Skeletal muscle tissue (tissue), 4 donors: ENCODE measurements around the gene GNAI2. TPM values are rescaled to one million over a fixed set of nuclear protein-coding genes. Genes with fewer than 3 reads are reported as not detected.

ENCODE experiments used
- H3K27ac ChIP-seq: one replicate; pipeline ENCODE4 v1.7.0; 2013; ENCODE audit warnings: mild to moderate bottlenecking, low read depth, low read length, inconsistent platforms
- H3K27me3 ChIP-seq, 3 donors: one replicate each; pipeline ENCODE4 v1.7.0; 2013; ENCODE audit warnings: low read length in 3 of 3; ENCODE audit not compliant: control insufficient read depth in 3 of 3, insufficient read depth in 3 of 3
- H3K36me3 ChIP-seq, 3 donors: one replicate each; pipeline ENCODE4 v1.7.0; 2013; ENCODE audit warnings: low read length in 3 of 3; ENCODE audit not compliant: control insufficient read depth in 3 of 3, insufficient read depth in 3 of 3
- H3K4me1 ChIP-seq, 3 donors: one replicate each; pipeline ENCODE4 v1.7.0; 2013; ENCODE audit warnings: low read length in 3 of 3, mild to moderate bottlenecking in 3 of 3; ENCODE audit not compliant: control insufficient read depth in 3 of 3, insufficient read depth in 3 of 3
- H3K4me3 ChIP-seq, 3 donors: one replicate each; pipeline ENCODE4 v1.7.0; 2013; ENCODE audit warnings: low read length in 3 of 3
- H3K9ac ChIP-seq, 3 donors: one replicate each; pipeline ENCODE4 v1.7.0; 2013; ENCODE audit warnings: low read length in 3 of 3, mild to moderate bottlenecking in 3 of 3, moderate library complexity in 2 of 3, low read depth in 1 of 3
- H3K9me3 ChIP-seq, 3 donors: one replicate each; pipeline ENCODE4 v1.7.0; 2013; ENCODE audit warnings: low read length in 3 of 3; ENCODE audit not compliant: control insufficient read depth in 3 of 3
- total RNA-seq: library from RNA; depleted of rRNA; stranded (reverse); fragments of >200 nt; gene quantifications from one replicate; pipeline ENCODE4 v1.2.3, GENCODE V29; 2014
- donor health status: Osteomylitis.

The GNAI2 gene
- total RNA-seq, 1 donor from 2014 or later, result 78.8 TPM

DNA sequence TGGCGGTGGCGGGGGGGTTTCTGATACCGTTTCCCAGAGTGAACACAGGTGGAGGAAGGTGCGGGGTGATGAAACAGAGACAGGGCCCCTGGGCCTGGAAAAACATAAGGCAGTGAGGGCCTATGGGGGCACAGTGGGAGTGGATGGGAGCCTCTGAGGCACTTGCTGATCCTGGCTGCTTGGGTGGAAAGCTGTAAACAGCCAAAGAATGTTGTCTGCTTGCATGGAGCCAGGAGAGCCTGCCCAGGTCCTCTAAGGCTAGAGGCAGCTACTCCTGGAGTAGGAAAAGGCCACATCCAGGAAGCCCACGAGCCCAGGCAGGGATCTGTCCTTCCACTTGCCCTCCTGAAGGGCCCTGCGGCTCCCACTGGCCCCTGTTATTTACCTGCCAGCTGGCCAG, 30.0 kb downstream of the GNAI2 start:
- Histone ChIP-seq H3K27me3 (no peaks in the 10 kb centered on the region), H3K9me3 (no peaks in the 10 kb centered on the region), H3K4me1 (peaks cover 74 to 76% (median 75%) of the 10 kb centered on the region in 3 donors), H3K36me3 (no peaks in the 10 kb centered on the region), H3K4me3 (peak overlapping the region in 2 of 3 donors; percentile 75 to 87), H3K9ac (peak overlapping the region in 1 of 3 donors; percentile 90), H3K27ac (peak overlapping the region; percentile 79)

- Histone ChIP-seq H3K9ac (peak overlapping the region; percentile 83 to 90 (median 86)), H3K4me1 (peaks cover 67 to 74% (median 67%) of the 10 kb centered on the region in 3 donors), H3K36me3 (no peaks in the 10 kb centered on the region), H3K27me3 (no peaks in the 10 kb centered on the region), H3K9me3 (no peaks in the 10 kb centered on the region), H3K27ac (peak overlapping the region; percentile 79), H3K4me3 (peak overlapping the region; percentile 75 to 87 (median 76))
Measured at GRCh38 chr3:50266836-50267235, 30.8 kb downstream of the GNAI2 start.

DNA sequence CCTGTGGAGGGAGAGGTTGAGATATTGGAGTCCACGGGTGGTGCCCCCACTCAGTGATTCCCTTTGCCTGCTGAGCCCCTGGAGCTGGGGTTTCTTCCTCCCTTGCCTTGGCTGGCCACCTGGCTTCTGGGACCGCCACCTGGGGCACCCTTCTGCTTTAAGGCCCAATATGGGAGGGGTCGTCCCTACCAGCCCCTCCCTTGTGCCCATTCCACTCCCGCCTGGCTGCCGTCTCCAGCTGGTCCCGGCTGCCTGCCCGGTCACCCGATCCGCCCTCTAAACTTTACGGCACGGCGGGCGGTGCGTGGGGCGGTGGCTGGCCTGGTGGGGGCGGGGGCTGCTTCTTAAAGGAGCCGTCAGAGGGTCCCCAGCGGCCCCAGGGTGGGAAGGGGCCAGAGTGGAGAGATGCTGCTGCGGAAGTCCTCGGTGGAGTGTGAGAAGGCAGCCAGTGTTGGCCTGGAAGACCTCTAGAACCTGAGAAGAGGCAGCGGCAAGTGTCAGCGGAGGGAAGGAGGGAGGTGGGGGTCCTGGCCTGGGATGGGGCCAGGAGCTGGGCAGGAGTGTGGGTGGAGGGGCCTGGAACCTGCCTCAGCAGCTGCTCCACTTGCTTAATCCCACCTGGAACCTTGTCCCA, 31.4 kb downstream of the GNAI2 start:
- no peaks in the 10 kb centered on the region for H3K27me3 ChIP-seq
- peak overlapping the region; percentile 75 to 87 (median 76) for H3K4me3 ChIP-seq
- no peaks in the 10 kb centered on the region for H3K36me3 ChIP-seq
- peak overlapping the region; percentile 83 to 90 (median 86) for H3K9ac ChIP-seq
- no peaks in the 10 kb centered on the region for H3K9me3 ChIP-seq
- peaks cover 67 to 74% (median 67%) of the 10 kb centered on the region in 3 donors for H3K4me1 ChIP-seq
- peak overlapping the region; percentile 79 for H3K27ac ChIP-seq

DNA sequence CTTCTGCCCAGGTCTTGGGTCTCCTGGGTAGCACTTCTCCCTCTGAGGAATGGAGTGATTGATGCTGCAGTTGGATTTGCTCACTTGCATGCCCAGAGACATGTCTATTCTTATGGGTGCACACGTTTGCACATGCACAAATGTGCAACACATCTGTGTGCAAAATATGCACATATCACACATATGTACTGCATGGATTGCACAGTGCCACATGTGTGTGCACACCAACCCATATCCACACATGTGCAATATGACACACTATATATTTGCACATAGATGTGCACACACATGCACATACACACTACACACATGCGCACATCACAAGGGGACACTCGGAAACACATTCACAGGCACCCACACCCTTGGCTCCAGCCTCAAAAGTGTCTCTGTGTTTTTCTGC, 32.3 kb downstream of the GNAI2 start:
- Histone ChIP-seq H3K9ac (peak overlapping the region; percentile 83 to 90 (median 86)), H3K27ac (peak overlapping the region; percentile 69), H3K4me3 (peak overlapping the region; percentile 74 to 87 (median 76)), H3K36me3 (no peaks in the 10 kb centered on the region), H3K27me3 (no peaks in the 10 kb centered on the region), H3K9me3 (no peaks in the 10 kb centered on the region), H3K4me1 (peaks cover 66 to 78% (median 71%) of the 10 kb centered on the region in 3 donors)

GRCh38 chr3:50268703-50269451, 32.9 kb downstream of the GNAI2 start, which contains the start of gene SEMA3B:
SEMA3B (plus strand) TSS chr3:50269147; CDS start chr3:50269241, 94 bp downstream.
- peak within 1 kb of the TSS; percentile 79 for H3K27ac ChIP-seq
- peak within 1 kb of the TSS; percentile 74 to 87 (median 76) for H3K4me3 ChIP-seq
- no peaks in the 10 kb centered on the region for H3K27me3 ChIP-seq
- H3K36me3 ChIP-seq, result no peaks in the 10 kb centered on the region
- peaks cover 68 to 82% (median 70%) of the 10 kb centered on the region in 3 donors for H3K4me1 ChIP-seq
- no peaks in the 10 kb centered on the region for H3K9me3 ChIP-seq
- peak within 1 kb of the TSS; percentile 83 to 90 (median 86) for H3K9ac ChIP-seq

DNA sequence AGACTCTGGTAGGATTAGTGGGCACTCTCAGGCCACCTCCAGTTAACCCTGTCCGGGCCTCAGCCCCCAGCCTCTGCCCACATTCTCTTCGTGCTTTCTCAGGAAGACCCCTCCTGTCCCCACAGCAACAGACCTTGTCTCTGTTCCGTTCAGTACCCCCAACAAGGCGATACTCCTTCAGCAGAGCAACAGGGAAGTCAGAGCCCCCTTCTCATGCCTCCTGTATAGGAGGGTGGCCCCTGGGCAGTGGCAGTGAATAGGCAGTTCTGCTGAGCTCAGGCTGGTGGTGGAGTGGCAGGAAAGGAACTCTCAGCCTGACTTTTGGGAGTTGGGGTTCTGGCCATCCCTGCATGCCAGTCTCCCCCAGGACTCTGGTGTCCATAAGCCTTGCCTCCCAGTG, 33.5 kb downstream of the GNAI2 start:
- Histone ChIP-seq H3K9me3 (no peaks in the 10 kb centered on the region), H3K27me3 (peaks cover 0 to 1% (median 0%) of the 10 kb centered on the region in 3 donors), H3K4me1 (peaks cover 66 to 80% (median 69%) of the 10 kb centered on the region in 3 donors), H3K9ac (peak overlapping the region; percentile 64 to 90 (median 70)), H3K27ac (peak overlapping the region; percentile 69), H3K36me3 (no peaks in the 10 kb centered on the region), H3K4me3 (peak overlapping the region; percentile 24 to 76 (median 64))

GRCh38 chr3:50269977-50270413, 34.0 kb downstream of the GNAI2 start:
- Histone ChIP-seq H3K9ac (peak overlapping the region; percentile 21 to 90 (median 64)), H3K9me3 (no peaks in the 10 kb centered on the region), H3K36me3 (no peaks in the 10 kb centered on the region), H3K4me3 (peak overlapping the region in 2 of 3 donors; percentile 64 to 76), H3K27ac (no peak overlapping the region), H3K27me3 (peaks cover 0 to 3% (median 0%) of the 10 kb centered on the region in 3 donors), H3K4me1 (peaks cover 62 to 77% (median 68%) of the 10 kb centered on the region in 3 donors)

- no peak overlapping the region for H3K27ac ChIP-seq
- peak overlapping the region in 1 of 3 donors; percentile 90 for H3K9ac ChIP-seq
- no peaks in the 10 kb centered on the region for H3K9me3 ChIP-seq
- H3K4me1 ChIP-seq, result peaks cover 56 to 71% (median 61%) of the 10 kb centered on the region in 3 donors
- H3K4me3 ChIP-seq, result peak overlapping the region in 1 of 3 donors; percentile 76
- H3K27me3 ChIP-seq, result peaks cover 0 to 3% (median 0%) of the 10 kb centered on the region in 3 donors
- no peaks in the 10 kb centered on the region for H3K36me3 ChIP-seq
Measured at GRCh38 chr3:50270422-50271224, 34.6 kb downstream of the GNAI2 start.

DNA sequence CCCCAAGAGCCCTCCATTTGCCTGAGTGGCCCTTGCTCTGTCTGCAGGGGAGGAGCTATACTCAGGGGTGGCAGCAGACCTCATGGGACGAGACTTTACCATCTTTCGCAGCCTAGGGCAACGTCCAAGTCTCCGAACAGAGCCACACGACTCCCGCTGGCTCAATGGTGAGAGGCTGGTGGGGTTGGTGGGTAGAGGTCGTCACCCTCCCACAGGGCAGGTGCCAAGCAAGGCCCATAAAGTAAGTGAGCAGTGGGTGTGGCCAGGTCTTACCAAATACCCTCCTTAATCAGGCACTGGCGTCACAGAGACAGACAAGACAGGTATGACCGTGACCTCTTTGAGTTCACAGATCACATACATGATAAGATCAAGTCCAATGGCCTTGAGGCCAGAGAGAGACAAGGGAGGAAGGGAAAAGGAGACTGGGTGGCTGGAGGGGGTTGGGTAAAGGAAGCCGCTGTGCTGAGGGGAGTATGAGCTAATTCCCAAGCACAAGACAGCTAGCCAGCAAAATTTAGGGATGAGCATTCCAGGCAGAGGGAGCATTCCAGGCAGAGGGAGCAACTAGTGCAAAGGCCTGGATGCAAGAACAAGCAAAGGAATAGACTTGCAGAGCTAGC, 35.4 kb downstream of the GNAI2 start:
- H3K9me3 ChIP-seq, result no peaks in the 10 kb centered on the region
- H3K9ac ChIP-seq, result no peak overlapping the region
- peaks cover 48 to 63% (median 53%) of the 10 kb centered on the region in 3 donors for H3K4me1 ChIP-seq
- no peak overlapping the region for H3K4me3 ChIP-seq
- H3K27ac ChIP-seq, result no peak overlapping the region
- peaks cover 0 to 7% (median 0%) of the 10 kb centered on the region in 3 donors for H3K27me3 ChIP-seq
- no peaks in the 10 kb centered on the region for H3K36me3 ChIP-seq
